Fibroblast of pulmonary artery (primary cell): ENCODE data around the gene PLIN1.
A peak's percentile ranks its signal among the peaks of the same experiment; 100 is the strongest.

Experiments used
- DNase-seq: peaks from one replicate; pipeline ENCODE4 v3.0.0-alpha.2; 2010; ENCODE audit warnings: low read depth
- H3K4me3 ChIP-seq: replicated peaks from 2 replicates; pipeline ENCODE4 v1.5.1; 2011; ENCODE audit warnings: low read depth, mild to moderate bottlenecking, control low read depth, low read length, moderate library complexity
- CTCF ChIP-seq: IDR thresholded peaks from 2 replicates; pipeline ENCODE4 v1.5.1; 2011; ENCODE audit warnings: mild to moderate bottlenecking, control low read depth, low read length, inconsistent platforms; ENCODE audit errors: missing control alignments

The PLIN1 gene

GRCh38 chr15:89686522-89686921 lies 7.4 kb upstream of the PLIN1 start:
- no peak for TF ChIP-seq CTCF
- DNase-seq = no peak
- no peak overlapping the region for H3K4me3 ChIP-seq

- DNase-seq = no peak
- H3K4me3 ChIP-seq = no peak overlapping the region
- TF ChIP-seq CTCF = no peak
Measured at GRCh38 chr15:89685995-89686394, 6.8 kb upstream of the PLIN1 start.

- H3K4me3 ChIP-seq = no peak overlapping the region
- DNase-seq = no peak
- no peak for TF ChIP-seq CTCF
Measured at GRCh38 chr15:89681146-89681545, 2.0 kb upstream of the PLIN1 start.

- no peak overlapping the region for H3K4me3 ChIP-seq
- DNase-seq = peak; percentile 94
- TF ChIP-seq CTCF = no peak
Measured at GRCh38 chr15:89680282-89680873, 1.2 kb upstream of the PLIN1 start.

GRCh38 chr15:89677381-89677780 lies 1.8 kb downstream of the PLIN1 start:
- no peak overlapping the region for H3K4me3 ChIP-seq
- no peak for TF ChIP-seq CTCF
- DNase-seq = no peak

- DNase-seq = no peak
- H3K4me3 ChIP-seq = no peak overlapping the region
- no peak for TF ChIP-seq CTCF
Measured at GRCh38 chr15:89675606-89676005, 3.6 kb downstream of the PLIN1 start.

- DNase-seq = no peak
- no peak overlapping the region for H3K4me3 ChIP-seq
- TF ChIP-seq CTCF = no peak
Measured at GRCh38 chr15:89674526-89674925, 4.6 kb downstream of the PLIN1 start.
